Thymus (tissue), 11 donors: ENCODE results near the gene DNM2. TPM values are rescaled to one million over a fixed set of nuclear protein-coding genes. Genes with fewer than 3 reads are reported as not detected.

ENCODE experiments used
- DNase-seq, 9 donors: peaks; one replicate each; pipeline ENCODE4 v3.0.0-alpha.2; 2013; ENCODE audit warnings: low spot score in 9 of 9, low read depth in 6 of 9, missing footprints in 1 of 9
- H3K27ac ChIP-seq, 2 donors: one replicate each; pipeline ENCODE4 v1.5.1; 2013; ENCODE audit warnings: control low read depth in 1 of 2, low read depth in 1 of 2, low read length in 1 of 2, mild to moderate bottlenecking in 1 of 2, moderate library complexity in 1 of 2
- H3K27me3 ChIP-seq, 2 donors: one replicate each; pipeline ENCODE4 v1.5.1; 2013; ENCODE audit warnings: low read length in 1 of 2; ENCODE audit not compliant: control insufficient read depth in 2 of 2, insufficient read depth in 1 of 2
- H3K36me3 ChIP-seq, 2 donors: one replicate each; pipeline ENCODE4 v1.5.1; 2013; ENCODE audit warnings: low read length in 1 of 2, mild to moderate bottlenecking in 1 of 2, moderate library complexity in 1 of 2; ENCODE audit not compliant: control insufficient read depth in 2 of 2, insufficient read depth in 2 of 2
- H3K4me1 ChIP-seq, 2 donors: one replicate each; pipeline ENCODE4 v1.5.1; 2013; ENCODE audit warnings: low read length in 2 of 2; ENCODE audit not compliant: control insufficient read depth in 2 of 2, insufficient read depth in 2 of 2
- H3K4me3 ChIP-seq, 2 donors: one replicate each; pipeline ENCODE4 v1.5.1; 2013; ENCODE audit warnings: low read length in 2 of 2, control low read depth in 1 of 2, mild to moderate bottlenecking in 1 of 2
- H3K9me3 ChIP-seq, 2 donors: one replicate each; pipeline ENCODE4 v1.5.1; 2013; ENCODE audit warnings: low read length in 1 of 2, mild to moderate bottlenecking in 1 of 2; ENCODE audit not compliant: control insufficient read depth in 2 of 2, insufficient read depth in 1 of 2
- WGBS: extraction: QIAGEN DNeasy Blood & Tissue Kit; methylation state at CpG from one replicate; pipeline ENCODE4 v1.1.7; 2013; 5-methylcytosine and 5-hydroxymethylcytosine counted together
- polyA plus RNA-seq: library from polyadenylated mRNA; stranded (reverse); fragments of 200-250 nt; gene quantifications from one replicate; pipeline ENCODE4 v1.2.3, GENCODE V29; 2013
- total RNA-seq: library from RNA; stranded (reverse); fragments of 120-200 nt; gene quantifications from one replicate; pipeline ENCODE4 v1.2.4, GENCODE V29; 2013
- donor health status: healthy.

Gene DNM2
- total and polyA plus RNA-seq, 2 donors = 49.0 to 102 TPM

GRCh38 chr19:10678813-10679212 lies 39.1 kb upstream of the DNM2 start:
- 97% methylated on average over 12 of the region's 12 CpGs for WGBS

GRCh38 chr19:10679743-10680142 lies 38.1 kb upstream of the DNM2 start:
- Histone ChIP-seq H3K4me3 (no peak overlapping the region), H3K27ac (no peak overlapping the region), H3K4me1 (no peaks in the 10 kb centered on the region), H3K9me3 (no peaks in the 10 kb centered on the region), H3K36me3 (peaks cover 92 to 95% of the 10 kb centered on the region in 2 donors), H3K27me3 (no peaks in the 10 kb centered on the region)
- DNase-seq = no peak
- 97% methylated on average over 18 of the region's 18 CpGs for WGBS

More at GRCh38 chr19:10678813-10679212, 39.1 kb upstream of the DNM2 start:
- Histone ChIP-seq H3K27ac (no peak overlapping the region), H3K4me1 (no peaks in the 10 kb centered on the region), H3K27me3 (no peaks in the 10 kb centered on the region), H3K9me3 (no peaks in the 10 kb centered on the region), H3K36me3 (peaks cover 88 to 92% of the 10 kb centered on the region in 2 donors), H3K4me3 (no peak overlapping the region)
- no peak for DNase-seq

- Histone ChIP-seq H3K27ac (no peak overlapping the region), H3K4me1 (no peaks in the 10 kb centered on the region), H3K36me3 (peaks cover 93 to 94% of the 10 kb centered on the region in 2 donors), H3K27me3 (no peaks in the 10 kb centered on the region), H3K4me3 (no peak overlapping the region), H3K9me3 (no peaks in the 10 kb centered on the region)
- DNase-seq = no peak
- 97% methylated on average over 15 of the region's 15 CpGs for WGBS
These were observed 37.2 kb upstream of the DNM2 start for GRCh38 chr19:10680545-10681135.

GRCh38 chr19:10681658-10682057 lies 36.2 kb upstream of the DNM2 start:
- peaks cover 98 to 99% of the 10 kb centered on the region in 2 donors for H3K36me3 ChIP-seq
- no peaks in the 10 kb centered on the region for H3K27me3 ChIP-seq
- H3K27ac ChIP-seq = no peak overlapping the region
- no peak overlapping the region for H3K4me3 ChIP-seq
- H3K9me3 ChIP-seq = no peaks in the 10 kb centered on the region
- H3K4me1 ChIP-seq = no peaks in the 10 kb centered on the region
- 97% methylated on average over 4 of the region's 4 CpGs for WGBS
- no peak for DNase-seq

- Histone ChIP-seq H3K27me3 (no peaks in the 10 kb centered on the region), H3K4me3 (no peak overlapping the region), H3K9me3 (no peaks in the 10 kb centered on the region), H3K36me3 (peaks cover 98 to 99% of the 10 kb centered on the region in 2 donors), H3K27ac (no peak overlapping the region), H3K4me1 (no peaks in the 10 kb centered on the region)
- no peak for DNase-seq
- 97% methylated on average over 15 of the region's 15 CpGs for WGBS
These were observed 35.3 kb upstream of the DNM2 start for GRCh38 chr19:10682397-10683063.

GRCh38 chr19:10683064-10683426 lies 34.8 kb upstream of the DNM2 start:
- H3K4me1 ChIP-seq = no peaks in the 10 kb centered on the region
- DNase-seq = no peak
- 97% methylated on average over 15 of the region's 15 CpGs for WGBS

GRCh38 chr19:10683582-10683981 lies 34.3 kb upstream of the DNM2 start:
- no peak for DNase-seq
- Histone ChIP-seq H3K36me3 (peaks cover 98 to 99% of the 10 kb centered on the region in 2 donors), H3K4me1 (no peaks in the 10 kb centered on the region), H3K27me3 (no peaks in the 10 kb centered on the region), H3K9me3 (no peaks in the 10 kb centered on the region), H3K27ac (no peak overlapping the region), H3K4me3 (no peak overlapping the region)
- WGBS = 94% methylated on average over 21 of the region's 21 CpGs

More at GRCh38 chr19:10683064-10683426, 34.8 kb upstream of the DNM2 start:
- Histone ChIP-seq H3K27ac (no peak overlapping the region), H3K9me3 (no peaks in the 10 kb centered on the region), H3K4me3 (no peak overlapping the region), H3K36me3 (peaks cover 98 to 99% of the 10 kb centered on the region in 2 donors), H3K27me3 (no peaks in the 10 kb centered on the region)

GRCh38 chr19:10685210-10685609 lies 32.7 kb upstream of the DNM2 start:
- H3K27ac ChIP-seq = no peak overlapping the region
- H3K9me3 ChIP-seq = peaks cover 0 to 4% of the 10 kb centered on the region in 2 donors
- no peaks in the 10 kb centered on the region for H3K4me1 ChIP-seq
- no peak for DNase-seq
- WGBS = 94% methylated on average over 5 of the region's 5 CpGs
- H3K27me3 ChIP-seq = no peaks in the 10 kb centered on the region
- H3K4me3 ChIP-seq = no peak overlapping the region
- peaks cover 97 to 99% of the 10 kb centered on the region in 2 donors for H3K36me3 ChIP-seq

- no peaks in the 10 kb centered on the region for H3K27me3 ChIP-seq
- WGBS = 97% methylated on average over 10 of the region's 10 CpGs
- H3K36me3 ChIP-seq = peaks cover 97 to 99% of the 10 kb centered on the region in 2 donors
- H3K4me3 ChIP-seq = no peak overlapping the region
- no peaks in the 10 kb centered on the region for H3K4me1 ChIP-seq
- H3K9me3 ChIP-seq = peaks cover 0 to 4% of the 10 kb centered on the region in 2 donors
- DNase-seq = no peak
- no peak overlapping the region for H3K27ac ChIP-seq
These were observed 31.7 kb upstream of the DNM2 start for GRCh38 chr19:10686193-10686592.
